A673 (cell line): ENCODE measurements around the gene MED15. TPM values are rescaled to one million over a fixed set of nuclear protein-coding genes. Genes with fewer than 3 reads are reported as not detected.

Source experiments
- BruUV-seq: library from RNA; stranded (reverse); fragments of 400-500 nt; replicated peaks from 2 replicates; lab custom pipeline; 2021; lab: Mats Ljungman, UMichigan
- CTCF ChIA-PET: fragments of 300-600 bp; sonication (Branson Sonifier 250); formaldehyde crosslinking; loops from one replicate; lab custom pipeline; 2022; ENCODE audit warnings: antibody characterized with exemption; lab: Charles Lee
- POLR2A ChIA-PET: fragments of 300-600 bp; sonication (Branson Sonifier 250); formaldehyde crosslinking; loops from one replicate; lab custom pipeline; 2022; ENCODE audit warnings: antibody characterized with exemption; ENCODE audit not compliant: low non-redundant PET; lab: Charles Lee
- DNase-seq: peaks from one replicate; pipeline ENCODE4 v3.0.0-alpha.2; 2015; ENCODE audit warnings: low spot score
- H3K27ac ChIP-seq: fragments of 200-600 bp; sonication (generic); 2 replicates; pipeline ENCODE4 v1.5.1; 2016; ENCODE audit warnings: mixed run types, low read depth, mild to moderate bottlenecking, mixed read lengths, antibody characterized with exemption, low read length; ENCODE audit not compliant: poor library complexity, severe bottlenecking
- H3K27me3 ChIP-seq: fragments of 200-600 bp; sonication (generic); replicated peaks from 2 replicates; pipeline ENCODE4 v1.6.1; 2017; ENCODE audit warnings: mixed run types, low read depth, mild to moderate bottlenecking, mixed read lengths, antibody characterized with exemption, low read length; ENCODE audit not compliant: insufficient read depth, poor library complexity
- H3K36me3 ChIP-seq: fragments of 200-600 bp; sonication (generic); 2 replicates; pipeline ENCODE4 v1.6.1; 2016; ENCODE audit warnings: mixed run types, mild to moderate bottlenecking, mixed read lengths, antibody characterized with exemption, low read length; ENCODE audit not compliant: insufficient read depth, poor library complexity, severe bottlenecking
- H3K4me1 ChIP-seq: fragments of 200-600 bp; sonication (generic); 2 replicates; pipeline ENCODE4 v1.6.1; 2017; ENCODE audit warnings: mixed run types, mild to moderate bottlenecking, mixed read lengths, antibody characterized with exemption, low read length; ENCODE audit not compliant: insufficient read depth, poor library complexity, severe bottlenecking
- H3K4me3 ChIP-seq: fragments of 200-600 bp; sonication (generic); 2 replicates; pipeline ENCODE4 v1.5.1; 2016; ENCODE audit warnings: low read depth, mixed run types, mild to moderate bottlenecking, mixed read lengths, low read length; ENCODE audit not compliant: poor library complexity, severe bottlenecking
- H3K9me3 ChIP-seq: fragments of 200-600 bp; sonication (generic); 2 replicates; pipeline ENCODE4 v1.6.1; 2016; ENCODE audit warnings: mixed run types, low read depth, mild to moderate bottlenecking, mixed read lengths, antibody characterized with exemption, low read length; ENCODE audit not compliant: poor library complexity, severe bottlenecking
- EZH2 ChIP-seq: fragments of 200-600 bp; sonication (generic); IDR thresholded peaks from 2 replicates; pipeline ENCODE4 v1.6.1; 2017; ENCODE audit warnings: borderline replicate concordance, low read depth, mild to moderate bottlenecking, mixed read lengths, antibody characterized with exemption, low read length; ENCODE audit not compliant: poor library complexity, severe bottlenecking
- intact Hi-C: fragments of 100-400 bp; cut with micrococcal nuclease; formaldehyde crosslinking; loops from one replicate; pipeline ENCODE4 v1.10.0; 2022; ENCODE audit not compliant: unreplicated experiment
- total RNA-seq: library from RNA; stranded (reverse); gene quantifications from 2 replicates; pipeline ENCODE4 v1.2.3, GENCODE V29; 2021
- TF ChIP-seq, protein P1 (sequence below): fragments of 300-800, 200-600 bp; sonication (generic); conservative IDR thresholded peaks from 2 replicates; pipeline ENCODE4 v1.5.1; 2017; ENCODE audit warnings: low read depth, mild to moderate bottlenecking, antibody characterized with exemption, low read length, moderate library complexity, mixed read lengths

The MED15 gene
- total RNA-seq, 1 experiment from 2014 or later, result 96.2 TPM

GRCh38 chr22:20587206-20587958 is 80.0 kb downstream of the MED15 start:
- H3K27ac ChIP-seq, result no peak overlapping the region

GRCh38 chr22:20588092-20588842 is 80.9 kb downstream of the MED15 start:
- Histone ChIP-seq H3K36me3 (peaks cover 28% of the 10 kb centered on the region), H3K4me1 (no peaks in the 10 kb centered on the region), H3K27ac (no peak overlapping the region), H3K27me3 (no peaks in the 10 kb centered on the region), H3K9me3 (no peaks in the 10 kb centered on the region), H3K4me3 (no peak overlapping the region)
- intact Hi-C loops, result no loop called here
- ChIA-PET CTCF (no interaction called here), POLR2A (no interaction called here)
- no TSS peak for BruUV-seq
- TF ChIP-seq, protein P1, sequence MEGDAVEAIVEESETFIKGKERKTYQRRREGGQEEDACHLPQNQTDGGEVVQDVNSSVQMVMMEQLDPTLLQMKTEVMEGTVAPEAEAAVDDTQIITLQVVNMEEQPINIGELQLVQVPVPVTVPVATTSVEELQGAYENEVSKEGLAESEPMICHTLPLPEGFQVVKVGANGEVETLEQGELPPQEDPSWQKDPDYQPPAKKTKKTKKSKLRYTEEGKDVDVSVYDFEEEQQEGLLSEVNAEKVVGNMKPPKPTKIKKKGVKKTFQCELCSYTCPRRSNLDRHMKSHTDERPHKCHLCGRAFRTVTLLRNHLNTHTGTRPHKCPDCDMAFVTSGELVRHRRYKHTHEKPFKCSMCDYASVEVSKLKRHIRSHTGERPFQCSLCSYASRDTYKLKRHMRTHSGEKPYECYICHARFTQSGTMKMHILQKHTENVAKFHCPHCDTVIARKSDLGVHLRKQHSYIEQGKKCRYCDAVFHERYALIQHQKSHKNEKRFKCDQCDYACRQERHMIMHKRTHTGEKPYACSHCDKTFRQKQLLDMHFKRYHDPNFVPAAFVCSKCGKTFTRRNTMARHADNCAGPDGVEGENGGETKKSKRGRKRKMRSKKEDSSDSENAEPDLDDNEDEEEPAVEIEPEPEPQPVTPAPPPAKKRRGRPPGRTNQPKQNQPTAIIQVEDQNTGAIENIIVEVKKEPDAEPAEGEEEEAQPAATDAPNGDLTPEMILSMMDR, result no peak
- TF ChIP-seq EZH2, result no peak
- no peak for DNase-seq

More at GRCh38 chr22:20587206-20587958, 80.0 kb downstream of the MED15 start:
- Histone ChIP-seq H3K27me3 (no peaks in the 10 kb centered on the region), H3K36me3 (peaks cover 35% of the 10 kb centered on the region), H3K4me3 (no peak overlapping the region), H3K4me1 (no peaks in the 10 kb centered on the region), H3K9me3 (no peaks in the 10 kb centered on the region)
- TF ChIP-seq, protein P1, result no peak
- no peak for TF ChIP-seq EZH2
- intact Hi-C loops, result no loop called here
- POLR2A ChIA-PET, result no interaction called here
- CTCF ChIA-PET, result no interaction called here
- TSS peak; percentile 82 for BruUV-seq
- DNase-seq, result no peak

DNA sequence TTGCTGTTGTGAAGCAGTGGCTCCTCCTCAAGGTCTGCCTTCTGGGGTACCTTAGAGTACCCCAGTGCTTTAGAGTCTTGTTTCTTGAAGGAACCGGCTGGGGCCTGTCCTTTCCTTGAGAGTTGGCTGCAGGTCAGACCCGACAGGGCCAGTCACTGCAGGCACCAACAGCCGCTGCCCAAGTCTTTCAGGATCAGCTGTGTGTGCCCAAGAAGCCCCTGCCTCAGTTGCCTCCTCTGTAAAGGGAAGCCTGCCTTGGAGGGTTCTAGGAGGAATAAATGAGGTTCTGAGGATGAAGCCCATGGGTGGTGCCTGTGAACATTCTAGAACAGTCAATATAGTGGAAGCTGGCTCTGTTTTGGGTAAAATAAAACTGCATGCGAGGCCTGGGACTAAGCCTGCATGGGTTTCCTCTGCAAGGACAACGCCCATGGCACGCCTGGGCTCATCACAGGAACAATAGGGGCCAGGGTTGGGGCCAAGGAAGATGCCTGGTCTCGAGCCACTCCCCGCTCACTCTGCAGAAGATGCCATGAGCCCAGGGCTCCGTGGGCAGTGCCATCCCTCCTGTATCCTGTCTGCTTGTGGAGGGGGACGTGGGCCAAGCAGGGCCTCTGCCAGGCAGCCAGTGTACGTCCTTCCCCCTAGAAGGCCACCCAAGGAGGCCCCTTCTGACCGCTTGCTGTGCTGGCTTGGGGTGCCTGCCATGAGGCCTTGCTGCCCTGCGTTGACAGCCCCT is 81.6 kb downstream of the MED15 start:
- no TSS peak for BruUV-seq
- Histone ChIP-seq H3K4me3 (no peak overlapping the region), H3K36me3 (peaks cover 21% of the 10 kb centered on the region), H3K9me3 (no peaks in the 10 kb centered on the region), H3K4me1 (no peaks in the 10 kb centered on the region), H3K27me3 (no peaks in the 10 kb centered on the region), H3K27ac (no peak overlapping the region)
- TF ChIP-seq, protein P1, result no peak
- no peak for TF ChIP-seq EZH2
- intact Hi-C loops, result no loop called here
- DNase-seq, result no peak
- POLR2A ChIA-PET, result no interaction called here
- CTCF ChIA-PET, result no interaction called here
